Stimulated activated naive B cell treated with anti-CD40 and anti-IgM and Interleukin-4, amounts not matched to agents 10 μg/mL and 1 μg/mL and 100 μg/mL, for 72 hours (primary cell): ENCODE data around the gene SLC22A23.

Experiments
- ATAC-seq, 2 donors: fragments of 150-1000 bp; cut with Tn5 transposase; replicated peaks; 2 replicates each; pipeline ENCODE4 v1.10.0; 2021; ENCODE audit warnings: moderate library complexity in 1 of 2
- DNase-seq: peaks from one replicate; pipeline ENCODE4 v3.0.0; 2021
- H3K27ac Mint-ChIP-seq: one replicate; pipeline ENCODE4 v1.8.0; 2022; ENCODE audit warnings: mild to moderate bottlenecking, mixed read lengths
- H3K27me3 Mint-ChIP-seq, 2 donors: one replicate each; pipeline ENCODE4 v1.8.0; 2022; ENCODE audit warnings: mixed read lengths in 2 of 2
- H3K36me3 Mint-ChIP-seq, 2 donors: one replicate each; pipeline ENCODE4 v1.8.0; 2022; ENCODE audit warnings: mixed read lengths in 2 of 2, mild to moderate bottlenecking in 1 of 2
- H3K4me1 Mint-ChIP-seq, 2 donors: one replicate each; pipeline ENCODE4 v1.8.0; 2022; ENCODE audit warnings: mixed read lengths in 2 of 2, mild to moderate bottlenecking in 1 of 2
- H3K4me3 Mint-ChIP-seq, 2 donors: one replicate each; pipeline ENCODE4 v1.8.0; 2022; ENCODE audit warnings: mild to moderate bottlenecking in 2 of 2, mixed read lengths in 2 of 2, moderate library complexity in 1 of 2
- H3K9me3 Mint-ChIP-seq, 2 donors: one replicate each; pipeline ENCODE4 v1.8.0; 2022; ENCODE audit warnings: mixed read lengths in 2 of 2, mild to moderate bottlenecking in 1 of 2

SLC22A23 gene

GRCh38 chr6:3346476-3346875 is 110.4 kb downstream of the SLC22A23 start:
- H3K27ac Mint-ChIP-seq: no peak overlapping the region
- ATAC-seq (no peak), DNase-seq (no peak)
- no peak overlapping the region for H3K4me3 Mint-ChIP-seq
- H3K27me3 Mint-ChIP-seq: peaks cover 15 to 18% of the 10 kb centered on the region in 2 donors
- H3K4me1 Mint-ChIP-seq: peaks cover 10 to 16% of the 10 kb centered on the region in 2 donors
- no peaks in the 10 kb centered on the region for H3K9me3 Mint-ChIP-seq
- no peaks in the 10 kb centered on the region for H3K36me3 Mint-ChIP-seq

DNA sequence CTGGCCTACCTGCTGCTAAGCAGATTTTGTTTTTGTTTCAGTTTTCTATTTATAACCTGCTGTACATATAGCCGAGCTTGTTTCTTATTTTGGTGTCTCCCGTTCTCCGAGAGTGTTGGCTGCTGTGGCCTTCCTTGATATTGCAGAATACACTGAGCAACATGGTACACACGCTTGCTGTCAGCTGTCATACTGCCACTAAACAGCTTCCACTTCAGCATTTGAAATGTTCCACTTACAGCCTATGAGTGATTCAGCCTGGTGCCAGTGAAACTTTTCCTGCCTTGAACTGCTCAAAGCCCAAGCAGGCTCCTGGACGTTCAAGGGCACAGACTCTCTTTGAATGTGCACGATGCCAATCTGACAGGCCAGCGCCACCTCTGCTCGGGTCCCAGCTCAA is 111.0 kb downstream of the SLC22A23 start:
- DNase-seq: no peak
- Mint-ChIP-seq H3K4me3 (no peak overlapping the region), H3K36me3 (no peaks in the 10 kb centered on the region), H3K4me1 (peaks cover 9 to 16% of the 10 kb centered on the region in 2 donors), H3K27ac (no peak overlapping the region), H3K27me3 (peaks cover 15 to 21% of the 10 kb centered on the region in 2 donors), H3K9me3 (no peaks in the 10 kb centered on the region)
- ATAC-seq: no peak

DNA sequence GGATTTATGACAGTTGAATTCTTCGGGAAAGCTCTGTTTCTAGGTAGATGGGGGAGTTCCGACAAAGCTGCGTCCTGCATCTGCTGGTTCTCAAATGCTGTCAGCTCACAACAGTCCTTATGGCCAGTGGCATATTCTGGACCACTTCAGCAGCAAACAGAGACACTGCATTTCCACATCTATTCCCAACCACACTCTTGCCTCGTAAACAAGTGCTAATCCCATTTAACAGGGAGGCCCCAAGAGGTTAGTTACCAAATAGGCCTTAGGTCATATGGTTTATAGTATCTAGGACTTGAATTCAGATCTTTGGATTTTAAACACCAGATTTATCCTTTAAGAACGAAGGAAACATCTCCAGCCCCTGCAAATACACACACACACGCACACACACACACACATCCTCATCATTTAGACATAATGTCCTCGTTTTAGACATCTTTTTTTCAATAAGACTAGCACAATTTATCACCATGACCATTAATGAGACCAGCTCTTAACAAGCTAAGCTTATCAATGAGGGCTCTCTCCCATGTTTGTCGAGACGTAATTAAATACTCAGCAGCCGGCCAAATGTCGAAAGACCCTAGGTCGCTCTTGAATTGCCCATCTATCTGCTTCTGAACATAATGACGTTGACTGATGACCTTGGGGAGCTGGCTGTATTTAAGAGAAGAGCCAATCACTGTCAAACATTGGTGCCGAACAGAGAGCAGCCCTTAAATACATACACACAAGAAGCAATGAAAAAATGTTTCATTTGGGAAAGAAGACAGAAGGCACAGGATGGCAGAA is 113.6 kb downstream of the SLC22A23 start:
- peaks cover 9% of the 10 kb centered on the region in 2 donors for H3K4me1 Mint-ChIP-seq
- no peaks in the 10 kb centered on the region for H3K9me3 Mint-ChIP-seq
- DNase-seq (no peak), ATAC-seq (no peak)
- H3K27ac Mint-ChIP-seq: no peak overlapping the region
- H3K4me3 Mint-ChIP-seq: no peak overlapping the region
- peaks cover under 1 to 10% of the 10 kb centered on the region in 2 donors for H3K27me3 Mint-ChIP-seq
- H3K36me3 Mint-ChIP-seq: no peaks in the 10 kb centered on the region

DNA sequence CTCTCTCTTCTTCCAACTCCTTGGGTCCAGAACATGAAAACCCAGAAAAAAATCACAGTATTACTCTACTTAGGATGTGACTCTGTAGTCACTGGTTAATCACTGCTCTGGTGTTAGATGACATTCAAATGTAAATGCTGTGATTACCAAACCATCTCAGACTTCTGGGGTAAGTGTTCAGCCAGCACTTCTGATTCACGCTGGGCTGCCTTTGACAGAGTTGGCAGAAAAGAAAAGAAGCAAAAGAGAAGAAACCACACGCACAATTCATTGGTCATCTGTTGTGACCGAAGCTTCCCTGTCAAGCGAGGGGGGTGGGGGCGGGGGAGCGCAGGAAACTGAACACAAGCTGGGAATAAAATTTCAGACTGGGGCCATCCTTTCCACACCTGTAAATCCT is 115.4 kb downstream of the SLC22A23 start:
- Mint-ChIP-seq H3K27me3 (peaks cover 0 to 4% of the 10 kb centered on the region in 2 donors), H3K36me3 (no peaks in the 10 kb centered on the region), H3K4me1 (peaks cover 20 to 21% of the 10 kb centered on the region in 2 donors), H3K4me3 (no peak overlapping the region), H3K9me3 (no peaks in the 10 kb centered on the region), H3K27ac (no peak overlapping the region)
- DNase-seq: no peak
- no peak for ATAC-seq

DNA sequence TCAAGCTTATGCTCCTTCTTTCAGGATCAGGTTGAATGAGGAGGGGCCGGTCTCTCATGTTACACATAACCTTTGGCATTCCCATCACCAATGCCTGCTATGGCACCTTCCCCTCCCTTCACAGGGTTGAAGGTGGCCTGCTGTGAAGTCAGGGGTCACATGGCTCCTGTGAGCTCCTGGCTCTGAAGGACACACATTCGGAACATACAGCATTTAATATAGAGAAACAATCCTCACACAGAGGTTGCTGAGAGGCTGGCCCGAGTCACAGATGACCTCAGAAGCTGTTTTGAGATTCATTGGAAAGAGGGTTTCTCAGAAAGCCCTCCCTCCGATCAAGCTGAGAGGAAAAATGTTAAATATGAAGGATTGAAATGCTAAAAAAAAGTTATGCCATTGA is 116.0 kb downstream of the SLC22A23 start:
- H3K4me1 Mint-ChIP-seq: peaks cover 15 to 16% of the 10 kb centered on the region in 2 donors
- no peak for DNase-seq
- H3K36me3 Mint-ChIP-seq: no peaks in the 10 kb centered on the region
- H3K27me3 Mint-ChIP-seq: peaks cover 0 to 4% of the 10 kb centered on the region in 2 donors
- no peak overlapping the region for H3K27ac Mint-ChIP-seq
- no peaks in the 10 kb centered on the region for H3K9me3 Mint-ChIP-seq
- ATAC-seq: no peak
- H3K4me3 Mint-ChIP-seq: no peak overlapping the region

GRCh38 chr6:3340358-3340802 is 116.5 kb downstream of the SLC22A23 start:
- Mint-ChIP-seq H3K4me1 (peaks cover 13 to 14% of the 10 kb centered on the region in 2 donors), H3K27me3 (peaks cover 0 to 4% of the 10 kb centered on the region in 2 donors), H3K36me3 (no peaks in the 10 kb centered on the region), H3K4me3 (no peak overlapping the region), H3K9me3 (no peaks in the 10 kb centered on the region), H3K27ac (no peak overlapping the region)
- DNase-seq (no peak), ATAC-seq (no peak)

GRCh38 chr6:3339811-3340210 is 117.0 kb downstream of the SLC22A23 start:
- peaks cover 13 to 14% of the 10 kb centered on the region in 2 donors for H3K4me1 Mint-ChIP-seq
- ATAC-seq (no peak), DNase-seq (no peak)
- peaks cover 0 to 4% of the 10 kb centered on the region in 2 donors for H3K27me3 Mint-ChIP-seq
- no peaks in the 10 kb centered on the region for H3K9me3 Mint-ChIP-seq
- no peak overlapping the region for H3K4me3 Mint-ChIP-seq
- no peaks in the 10 kb centered on the region for H3K36me3 Mint-ChIP-seq
- H3K27ac Mint-ChIP-seq: no peak overlapping the region

DNA sequence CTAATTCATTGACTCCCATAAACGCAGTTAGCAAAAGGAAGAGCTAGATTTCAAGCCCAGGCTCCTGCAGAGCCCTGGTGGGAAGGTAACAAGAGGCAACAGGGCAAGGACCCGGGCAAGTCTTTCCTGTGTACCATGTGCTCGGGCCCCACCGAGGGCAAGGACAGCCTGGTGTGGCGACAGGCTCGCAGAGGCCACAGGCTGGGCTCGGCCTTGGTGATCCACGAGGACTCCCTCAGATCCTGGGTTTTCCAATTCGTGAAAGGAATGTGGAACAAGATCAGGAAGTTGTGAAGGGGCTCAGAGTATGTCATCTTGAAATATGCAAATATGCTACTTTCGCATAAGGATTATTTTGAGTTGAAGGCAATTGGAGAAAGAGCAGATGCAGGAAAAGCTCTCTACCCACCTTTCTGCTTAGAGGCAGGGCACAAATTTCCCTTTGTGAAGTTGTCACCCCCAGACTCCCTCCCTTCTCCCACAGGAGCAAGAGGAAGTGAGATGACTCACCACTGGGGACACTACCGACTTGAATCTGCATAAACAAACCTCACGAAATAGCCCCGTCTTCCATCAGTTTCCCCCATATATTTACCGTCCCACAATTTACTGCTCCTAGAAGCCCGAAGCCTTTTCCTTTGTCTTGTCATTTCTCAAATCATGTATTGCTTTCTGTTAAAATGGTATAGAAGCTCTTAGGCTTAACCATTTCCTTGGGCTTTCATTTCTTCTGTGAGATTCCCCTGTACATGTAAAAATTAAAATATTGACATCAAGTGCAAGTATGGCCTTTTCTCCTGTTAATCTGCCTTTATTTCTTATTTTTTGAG is 119.1 kb downstream of the SLC22A23 start:
- Mint-ChIP-seq H3K4me1 (peaks cover 19 to 21% of the 10 kb centered on the region in 2 donors), H3K27me3 (peaks cover 6 to 13% of the 10 kb centered on the region in 2 donors), H3K27ac (no peak overlapping the region), H3K9me3 (no peaks in the 10 kb centered on the region), H3K4me3 (peak overlapping the region; percentile 8 to 14), H3K36me3 (no peaks in the 10 kb centered on the region)
- DNase-seq (no peak), ATAC-seq (peak; percentile 53 to 86)

DNA sequence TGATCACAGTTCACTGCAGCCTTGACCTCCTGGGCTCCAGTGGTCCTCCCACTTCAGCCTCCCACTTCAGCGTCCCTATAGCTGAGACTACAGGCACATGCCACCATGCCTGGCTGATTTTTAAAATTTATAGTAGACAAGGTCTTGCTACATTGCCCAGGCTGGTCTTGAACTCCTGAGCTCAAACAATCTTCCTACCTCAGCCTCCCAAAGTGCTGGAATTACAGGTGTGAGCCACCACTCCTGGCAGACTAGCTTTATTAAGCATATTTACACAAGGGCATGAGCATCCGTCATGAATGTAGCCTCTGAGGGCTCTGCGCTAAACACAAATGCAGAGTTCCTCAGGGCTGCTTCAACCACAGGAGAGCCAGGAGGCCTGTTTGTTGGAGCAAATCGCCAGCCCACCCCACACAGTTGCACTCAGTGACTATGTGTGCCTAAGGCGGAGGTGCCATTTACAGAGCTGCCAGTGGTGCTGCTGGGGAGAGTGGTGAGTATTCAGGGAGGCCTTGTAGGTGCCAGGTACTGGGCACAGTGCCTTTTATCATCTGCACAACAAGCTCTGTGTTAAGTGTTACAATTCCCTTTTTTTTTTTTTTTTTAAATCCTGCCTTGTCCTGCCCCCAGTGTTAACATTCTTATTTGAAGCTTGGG is 119.9 kb downstream of the SLC22A23 start:
- H3K27me3 Mint-ChIP-seq: peaks cover 6 to 14% of the 10 kb centered on the region in 2 donors

GRCh38 chr6:3336066-3336786 is 120.6 kb downstream of the SLC22A23 start:
- Mint-ChIP-seq H3K27me3 (peaks cover 6 to 11% of the 10 kb centered on the region in 2 donors), H3K27ac (no peak overlapping the region), H3K9me3 (no peaks in the 10 kb centered on the region), H3K4me3 (no peak overlapping the region), H3K36me3 (no peaks in the 10 kb centered on the region), H3K4me1 (peaks cover 19 to 21% of the 10 kb centered on the region in 2 donors)
- DNase-seq (no peak), ATAC-seq (no peak)

More for the DNA sequence above, 119.9 kb downstream of the SLC22A23 start:
- Mint-ChIP-seq H3K27ac (no peak overlapping the region), H3K4me1 (peaks cover 19 to 21% of the 10 kb centered on the region in 2 donors), H3K4me3 (no peak overlapping the region), H3K9me3 (no peaks in the 10 kb centered on the region), H3K36me3 (no peaks in the 10 kb centered on the region)
- ATAC-seq (no peak), DNase-seq (no peak)

DNA sequence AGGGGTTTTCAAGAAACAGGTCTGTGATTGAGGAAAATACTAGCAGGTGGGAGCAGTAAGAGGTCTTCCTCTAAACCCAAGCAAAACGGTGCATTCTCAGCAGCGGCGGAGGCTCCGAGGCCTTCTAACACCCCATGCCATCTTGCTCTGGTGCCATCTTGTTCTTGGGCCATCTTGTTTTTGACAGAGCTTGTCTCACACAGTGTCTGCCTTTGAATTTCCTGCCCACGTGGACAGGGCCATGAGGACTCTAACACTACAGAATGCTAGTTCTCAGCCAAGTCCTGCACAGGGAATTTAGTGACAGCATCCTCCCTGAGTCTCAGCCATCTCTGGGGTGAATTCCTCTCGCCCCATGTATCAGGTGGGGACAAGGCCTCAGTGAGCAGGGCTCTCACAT is 121.7 kb downstream of the SLC22A23 start:
- Mint-ChIP-seq H3K4me1 (peaks cover 19 to 21% of the 10 kb centered on the region in 2 donors), H3K36me3 (no peaks in the 10 kb centered on the region), H3K9me3 (no peaks in the 10 kb centered on the region)

DNA sequence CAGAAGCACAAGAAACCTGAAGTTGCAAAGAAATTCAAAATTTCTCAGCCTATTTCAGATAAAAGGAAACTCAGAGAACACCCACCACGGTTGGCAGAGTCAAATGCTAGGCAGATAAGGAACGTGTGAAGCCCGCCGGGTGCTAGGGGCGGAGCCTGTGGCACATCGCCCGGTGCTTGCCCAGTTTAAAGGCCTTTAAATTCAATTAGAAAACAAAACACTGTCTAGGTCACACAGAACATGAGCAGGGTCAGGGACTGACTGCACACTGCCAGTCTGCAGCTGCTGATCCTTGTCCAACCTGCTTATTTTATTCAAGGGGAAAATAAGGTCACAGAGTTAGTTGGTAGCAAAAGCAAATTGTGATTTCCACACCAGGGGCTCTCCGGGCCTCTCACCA is 122.3 kb downstream of the SLC22A23 start:
- H3K27ac Mint-ChIP-seq: no peak overlapping the region
- no peaks in the 10 kb centered on the region for H3K36me3 Mint-ChIP-seq
- no peaks in the 10 kb centered on the region for H3K9me3 Mint-ChIP-seq
- H3K27me3 Mint-ChIP-seq: peaks cover 12 to 15% of the 10 kb centered on the region in 2 donors
- DNase-seq (no peak), ATAC-seq (no peak)
- H3K4me1 Mint-ChIP-seq: peaks cover 19 to 21% of the 10 kb centered on the region in 2 donors
- H3K4me3 Mint-ChIP-seq: no peak overlapping the region

More for the DNA sequence above, 121.7 kb downstream of the SLC22A23 start:
- H3K4me3 Mint-ChIP-seq: no peak overlapping the region
- H3K27ac Mint-ChIP-seq: no peak overlapping the region
- peaks cover 9 to 14% of the 10 kb centered on the region in 2 donors for H3K27me3 Mint-ChIP-seq
- ATAC-seq (no peak), DNase-seq (no peak)

DNA sequence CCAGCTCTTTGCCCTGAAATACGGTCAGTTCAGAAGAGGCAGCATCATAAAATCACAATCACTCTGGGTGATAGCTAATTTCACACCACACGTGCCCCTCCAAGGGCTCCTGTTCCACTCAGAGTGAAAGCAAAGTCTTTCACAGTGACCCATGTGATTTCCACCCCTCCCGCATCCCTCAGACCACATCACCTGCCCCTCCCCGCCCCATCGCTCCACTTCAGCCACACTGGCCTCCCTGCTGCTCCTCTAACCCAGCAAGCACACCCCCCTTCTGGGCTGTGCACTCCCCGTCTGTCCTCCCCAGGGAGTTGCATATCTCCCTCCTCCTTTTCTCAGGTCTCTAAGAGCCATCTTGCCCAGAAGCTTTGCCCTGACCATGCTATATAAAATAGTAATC is 123.6 kb downstream of the SLC22A23 start:
- H3K27me3 Mint-ChIP-seq: peaks cover 12 to 15% of the 10 kb centered on the region in 2 donors
- H3K9me3 Mint-ChIP-seq: no peaks in the 10 kb centered on the region
- peak; percentile 16 for DNase-seq
- H3K36me3 Mint-ChIP-seq: no peaks in the 10 kb centered on the region
- peak; percentile 49 to 54 for ATAC-seq
- no peak overlapping the region for H3K27ac Mint-ChIP-seq
- H3K4me1 Mint-ChIP-seq: peaks cover 16 to 21% of the 10 kb centered on the region in 2 donors
- H3K4me3 Mint-ChIP-seq: no peak overlapping the region
